K562 (cell line): ENCODE data around the gene TGFA.
A peak's percentile ranks its signal among the peaks of the same experiment; 100 is the strongest.

ENCODE experiments used
- BRCA1 ChIP-seq, 2 experiments: fragments of 450-650 bp in 1 of 2; sonication (generic) in 1 of 2; formaldehyde crosslinking in 1 of 2; IDR thresholded peaks; 2 replicates each; pipeline versions ENCODE4 v1.5.0 to v1.6.1; 2017 to 2020; ENCODE audit warnings: mild to moderate bottlenecking in 1 of 2, missing genetic modification reagents in 1 of 2
- CTCF ChIP-seq, 3 experiments: IDR thresholded peaks in 2 of 3; conservative IDR thresholded peaks in 1 of 3; 2 replicates each; pipeline ENCODE4 v1.5.1; 2011 to 2012; ENCODE audit warnings: low read length in 3 of 3, mild to moderate bottlenecking in 3 of 3, control low read depth in 2 of 3, improper control_type of control experiment in 1 of 3, inconsistent platforms in 1 of 3, low read depth in 1 of 3, mixed read lengths in 1 of 3, moderate library complexity in 1 of 3; ENCODE audit not compliant: insufficient read depth in 2 of 3
- KDM4B ChIP-seq, 2 experiments: fragments of 450-650 bp in 1 of 2; sonication (generic) in 1 of 2; IDR thresholded peaks; 2 replicates each; pipeline ENCODE4 v1.6.1; 2016 to 2017; ENCODE audit warnings: borderline replicate concordance in 2 of 2, antibody characterized with exemption in 1 of 2, low read depth in 1 of 2, mild to moderate bottlenecking in 1 of 2
- RBM14 ChIP-seq: fragments of 200-400 bp; formaldehyde crosslinking; IDR thresholded peaks from 2 replicates; pipeline ENCODE4 v1.6.1; 2018; ENCODE audit warnings: low read depth, mild to moderate bottlenecking, low read length, moderate library complexity, borderline replicate concordance; ENCODE audit not compliant: insufficient read depth
- SREBF1 ChIP-seq: fragments of 150-350 bp; IDR thresholded peaks from 2 replicates; pipeline ENCODE4 v1.6.1; 2014; ENCODE audit warnings: antibody characterized with exemption, low read depth, low read length, borderline replicate concordance
- YY1 ChIP-seq, 3 experiments: IDR thresholded peaks; 2 replicates each; pipeline ENCODE4 v1.6.1; 2011; ENCODE audit warnings: low read length in 2 of 3, mild to moderate bottlenecking in 2 of 3, moderate library complexity in 2 of 3, borderline replicate concordance in 1 of 3, control low read depth in 1 of 3, low read depth in 1 of 3; ENCODE audit not compliant: insufficient read depth in 3 of 3, insufficient replicate concordance in 2 of 3, control insufficient read depth in 1 of 3, insufficient read length in 1 of 3; ENCODE audit errors: extremely low read depth in 1 of 3
- ZFP36 ChIP-seq: fragments of 150-350 bp; IDR thresholded peaks from 2 replicates; pipeline ENCODE4 v1.6.1; 2018; ENCODE audit warnings: low read length, low read depth; ENCODE audit not compliant: partially characterized antibody
- ZNF174 ChIP-seq: fragments of 250-450 bp; sonication (Bioruptor Pico); IDR thresholded peaks from 2 replicates; pipeline ENCODE4 v1.4.0; 2020; ENCODE audit warnings: mild to moderate bottlenecking
- ZNF407 ChIP-seq: fragments of 450-650 bp; IDR thresholded peaks from 2 replicates; pipeline ENCODE4 v1.6.1; 2016; ENCODE audit warnings: low read depth
- ZSCAN32 ChIP-seq: fragments of 450-650 bp; formaldehyde crosslinking; IDR thresholded peaks from 2 replicates; pipeline ENCODE4 v1.4.0; 2020; ENCODE audit warnings: mild to moderate bottlenecking, moderate library complexity

- TF ChIP-seq BRCA1 (IDR thresholded peaks at IDR 0.05) (no peak), BRCA1 (CRISPR knock-in tag; IDR thresholded peaks at IDR 0.05) (no peak), YY1 (IDR thresholded peaks at IDR 0.05; ENCODE audit: borderline replicate concordance in 1 of 3, control insufficient read depth in 1 of 3, extremely low read depth in 1 of 3, insufficient read depth in 3 of 3, insufficient read length in 1 of 3, insufficient replicate concordance in 2 of 3, low read depth in 1 of 3, low read length in 2 of 3) (no peak), CTCF (IDR thresholded peaks at IDR 0.05 in 2 of 3, conservative IDR thresholded peaks at IDR 0.05 in 1 of 3; ENCODE audit: insufficient read depth in 2 of 3, low read depth in 1 of 3, low read length in 3 of 3) (0 out of 6 replicates have a peak, but pooled peaks of 1 of the 3 experiments have one; percentile 15), RBM14 (no peak), ZNF407 (no peak), ZFP36 (no peak), SREBF1 (no peak), ZSCAN32 (CRISPR knock-in tag) (no peak), KDM4B (IDR thresholded peaks at IDR 0.05; ENCODE audit: borderline replicate concordance in 2 of 2, low read depth in 1 of 2) (no peak), ZNF174 (CRISPR knock-in tag) (no peak)
Observed at GRCh38 chr2:70469435-70469834, 84.2 kb downstream of the TGFA start.
